B cell (primary cell): ENCODE measurements around the gene PLA2G4F.

Experiments used
- CTCF ChIP-seq: fragments of 200-600 bp; IDR thresholded peaks from one replicate; pipeline ENCODE4 v1.8.0; 2022; ENCODE audit warnings: antibody characterized with exemption, mild to moderate bottlenecking
- EZH2 ChIP-seq: IDR thresholded peaks from 2 replicates; pipeline ENCODE4 v1.6.1; 2012; ENCODE audit warnings: borderline replicate concordance, low read depth, mild to moderate bottlenecking, moderate library complexity, low read length; ENCODE audit not compliant: insufficient read depth, poor library complexity, severe bottlenecking

GRCh38 chr15:42133356-42133755 is 23.1 kb downstream of the PLA2G4F start:
- no peak for TF ChIP-seq CTCF
- no peak for TF ChIP-seq EZH2
